Osteoblast (primary cell): ENCODE data around the gene MAP3K21. TPM values are rescaled to one million over a fixed set of nuclear protein-coding genes. Genes with fewer than 3 reads are reported as not detected.

ENCODE experiments used
- DNase-seq: peaks from one replicate; pipeline ENCODE4 v3.0.0; 2011; ENCODE audit warnings: low spot score, mixed read lengths; ENCODE audit not compliant: insufficient read length; ENCODE audit errors: missing footprints
- H2AFZ ChIP-seq: 2 replicates; pipeline ENCODE4 v1.6.0; 2011; ENCODE audit warnings: mild to moderate bottlenecking, low read length
- H3K27ac ChIP-seq: 2 replicates; pipeline ENCODE4 v1.5.1; 2011; ENCODE audit warnings: mild to moderate bottlenecking, low read depth, low read length, moderate library complexity
- H3K27me3 ChIP-seq: 2 replicates; pipeline ENCODE4 v1.6.0; 2012; ENCODE audit warnings: mild to moderate bottlenecking, control low read depth, inconsistent platforms, low read length, moderate library complexity; ENCODE audit not compliant: insufficient read depth
- H3K36me3 ChIP-seq: 2 replicates; pipeline ENCODE4 v1.5.1; 2011; ENCODE audit warnings: mild to moderate bottlenecking, low read length, control low read depth, moderate library complexity; ENCODE audit not compliant: insufficient read depth
- H3K4me1 ChIP-seq: 2 replicates; pipeline ENCODE4 v1.5.1; 2011; ENCODE audit warnings: mild to moderate bottlenecking, low read length, control low read depth, moderate library complexity; ENCODE audit not compliant: insufficient read depth
- H3K4me2 ChIP-seq: 2 replicates; pipeline ENCODE4 v1.6.0; 2011; ENCODE audit warnings: mild to moderate bottlenecking, low read length; ENCODE audit not compliant: insufficient read depth
- H3K4me3 ChIP-seq: fragments of 200-600 bp; sonication (generic); 3 replicates; pipeline ENCODE4 v1.5.1; 2012; ENCODE audit warnings: mild to moderate bottlenecking, low read length, inconsistent platforms; ENCODE audit not compliant: insufficient read depth
- H3K79me2 ChIP-seq: 2 replicates; pipeline ENCODE4 v1.6.0; 2012; ENCODE audit warnings: mild to moderate bottlenecking, low read length, control low read depth, inconsistent platforms; ENCODE audit not compliant: insufficient read depth
- H3K9me3 ChIP-seq: 2 replicates; pipeline ENCODE4 v1.5.1; 2011; ENCODE audit warnings: low read depth, low read length, control low read depth
- H4K20me1 ChIP-seq: 2 replicates; pipeline ENCODE4 v1.6.0; 2012; ENCODE audit warnings: mild to moderate bottlenecking, low read length, control low read depth; ENCODE audit not compliant: insufficient read depth
- total RNA-seq: library from RNA; depleted of rRNA; stranded (reverse); fragments of >200 nt; gene quantifications from 2 replicates; pipeline ENCODE4 v1.2.3, GENCODE V29; 2012
- TF ChIP-seq, protein P1 (sequence below): IDR thresholded peaks from 2 replicates; pipeline ENCODE4 v1.5.1; 2011; ENCODE audit warnings: mild to moderate bottlenecking, low read depth, low read length, moderate library complexity; ENCODE audit errors: extremely low read depth

The MAP3K21 gene
- total RNA-seq, 1 donor: under 0.01 TPM

DNA sequence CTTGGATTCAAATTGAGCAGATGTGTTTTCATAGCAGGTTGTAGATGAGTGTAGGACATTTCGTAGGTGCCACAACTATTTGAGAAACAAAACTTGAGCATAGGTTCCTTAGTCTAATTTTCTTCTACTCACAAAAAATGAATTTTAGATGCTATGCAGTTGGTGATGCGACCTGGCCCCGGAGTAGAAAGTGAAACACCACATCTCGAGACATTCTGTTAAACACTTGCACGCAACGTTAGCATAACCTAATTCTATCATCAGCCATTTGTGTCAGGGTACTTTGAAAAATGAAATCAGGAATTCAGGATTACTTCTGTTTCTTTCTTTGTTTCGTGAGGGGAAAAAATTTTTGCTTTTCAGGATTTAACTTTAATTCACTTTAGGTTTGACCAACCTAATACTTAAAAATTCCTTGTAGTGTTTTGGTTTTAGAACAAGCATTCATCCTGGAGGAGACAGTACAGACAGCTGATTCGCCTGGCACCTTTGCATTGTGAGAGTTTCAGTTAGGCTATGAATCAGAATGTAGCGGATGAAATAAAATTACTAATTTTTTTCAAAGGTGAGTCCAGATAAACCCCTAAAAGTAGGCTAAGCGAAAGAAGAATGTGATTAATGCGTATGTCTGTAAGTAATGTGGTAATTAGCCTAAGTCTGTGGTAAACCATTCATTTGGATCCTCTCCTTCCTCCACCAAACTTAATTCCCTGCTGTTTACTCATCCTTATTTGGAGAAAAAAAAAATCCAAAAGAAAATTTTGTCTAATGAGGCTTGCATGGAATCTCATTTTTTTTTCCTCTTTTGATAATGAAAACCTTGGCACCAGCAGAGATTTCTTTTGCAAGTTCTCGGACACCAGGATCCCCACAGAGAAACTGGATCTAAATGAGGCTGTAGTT, 44.9 kb downstream of the MAP3K21 start:
- no peak overlapping the region for H3K27ac ChIP-seq
- TF ChIP-seq, protein P1, sequence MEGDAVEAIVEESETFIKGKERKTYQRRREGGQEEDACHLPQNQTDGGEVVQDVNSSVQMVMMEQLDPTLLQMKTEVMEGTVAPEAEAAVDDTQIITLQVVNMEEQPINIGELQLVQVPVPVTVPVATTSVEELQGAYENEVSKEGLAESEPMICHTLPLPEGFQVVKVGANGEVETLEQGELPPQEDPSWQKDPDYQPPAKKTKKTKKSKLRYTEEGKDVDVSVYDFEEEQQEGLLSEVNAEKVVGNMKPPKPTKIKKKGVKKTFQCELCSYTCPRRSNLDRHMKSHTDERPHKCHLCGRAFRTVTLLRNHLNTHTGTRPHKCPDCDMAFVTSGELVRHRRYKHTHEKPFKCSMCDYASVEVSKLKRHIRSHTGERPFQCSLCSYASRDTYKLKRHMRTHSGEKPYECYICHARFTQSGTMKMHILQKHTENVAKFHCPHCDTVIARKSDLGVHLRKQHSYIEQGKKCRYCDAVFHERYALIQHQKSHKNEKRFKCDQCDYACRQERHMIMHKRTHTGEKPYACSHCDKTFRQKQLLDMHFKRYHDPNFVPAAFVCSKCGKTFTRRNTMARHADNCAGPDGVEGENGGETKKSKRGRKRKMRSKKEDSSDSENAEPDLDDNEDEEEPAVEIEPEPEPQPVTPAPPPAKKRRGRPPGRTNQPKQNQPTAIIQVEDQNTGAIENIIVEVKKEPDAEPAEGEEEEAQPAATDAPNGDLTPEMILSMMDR: no peak
- H2AFZ ChIP-seq: no peak overlapping the region
- H3K9me3 ChIP-seq: no peaks in the 10 kb centered on the region
- H4K20me1 ChIP-seq: no peaks in the 10 kb centered on the region
- H3K4me2 ChIP-seq: no peak overlapping the region
- H3K79me2 ChIP-seq: no peaks in the 10 kb centered on the region
- H3K4me3 ChIP-seq: no peak overlapping the region
- DNase-seq: no peak
- no peaks in the 10 kb centered on the region for H3K36me3 ChIP-seq
- no peaks in the 10 kb centered on the region for H3K4me1 ChIP-seq
- no peaks in the 10 kb centered on the region for H3K27me3 ChIP-seq

DNA sequence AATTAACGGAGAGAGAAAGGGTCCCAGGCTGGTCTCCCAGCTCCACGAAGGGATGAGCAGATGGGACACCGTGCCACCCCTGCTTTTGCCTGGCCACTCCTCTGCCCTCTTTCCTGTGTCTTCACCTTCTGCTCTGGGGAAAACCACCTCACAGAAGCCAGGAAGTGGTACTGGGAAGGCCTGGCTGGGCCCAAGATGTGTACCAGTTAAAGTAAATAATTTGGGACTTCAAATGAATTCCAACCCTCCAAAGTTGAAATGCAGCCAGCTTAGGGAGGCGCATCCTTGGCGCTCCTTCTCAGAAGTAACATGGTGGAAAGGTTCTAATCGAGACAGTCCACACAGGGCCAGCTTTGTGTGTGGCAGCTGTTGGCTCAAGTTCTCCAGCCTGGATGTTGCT, 45.7 kb downstream of the MAP3K21 start:
- Histone ChIP-seq H3K9me3 (no peaks in the 10 kb centered on the region), H2AFZ (no peak overlapping the region), H4K20me1 (no peaks in the 10 kb centered on the region), H3K27ac (no peak overlapping the region), H3K79me2 (no peaks in the 10 kb centered on the region), H3K4me2 (no peak overlapping the region), H3K4me3 (no peak overlapping the region), H3K27me3 (no peaks in the 10 kb centered on the region), H3K4me1 (no peaks in the 10 kb centered on the region), H3K36me3 (no peaks in the 10 kb centered on the region)
- TF ChIP-seq, protein P1: no peak
- no peak for DNase-seq

DNA sequence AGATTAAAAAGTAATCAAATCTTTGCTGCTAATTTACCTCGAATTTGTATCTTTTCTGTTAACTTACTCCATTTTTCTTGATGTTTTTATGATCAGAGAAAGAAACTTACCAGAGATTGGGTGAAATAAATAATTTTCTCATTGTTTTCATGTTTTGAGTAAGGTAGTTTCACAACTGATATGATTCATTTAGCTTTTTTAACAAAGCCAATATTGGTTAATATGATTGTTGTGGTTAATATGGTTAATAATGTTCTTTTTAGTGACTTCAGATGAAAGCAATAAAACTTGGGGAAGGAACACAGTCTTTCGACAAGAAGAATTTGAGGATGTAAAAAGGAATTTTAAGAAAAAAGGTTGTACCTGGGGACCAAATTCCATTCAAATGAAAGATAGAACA, 48.1 kb downstream of the MAP3K21 start:
- Histone ChIP-seq H3K36me3 (no peaks in the 10 kb centered on the region), H3K4me1 (no peaks in the 10 kb centered on the region), H3K4me3 (no peak overlapping the region), H3K79me2 (no peaks in the 10 kb centered on the region), H3K27ac (no peak overlapping the region), H3K9me3 (no peaks in the 10 kb centered on the region), H3K27me3 (no peaks in the 10 kb centered on the region), H3K4me2 (no peak overlapping the region), H2AFZ (no peak overlapping the region), H4K20me1 (no peaks in the 10 kb centered on the region)
- peak; percentile 23 for DNase-seq
- TF ChIP-seq, protein P1: no peak

DNA sequence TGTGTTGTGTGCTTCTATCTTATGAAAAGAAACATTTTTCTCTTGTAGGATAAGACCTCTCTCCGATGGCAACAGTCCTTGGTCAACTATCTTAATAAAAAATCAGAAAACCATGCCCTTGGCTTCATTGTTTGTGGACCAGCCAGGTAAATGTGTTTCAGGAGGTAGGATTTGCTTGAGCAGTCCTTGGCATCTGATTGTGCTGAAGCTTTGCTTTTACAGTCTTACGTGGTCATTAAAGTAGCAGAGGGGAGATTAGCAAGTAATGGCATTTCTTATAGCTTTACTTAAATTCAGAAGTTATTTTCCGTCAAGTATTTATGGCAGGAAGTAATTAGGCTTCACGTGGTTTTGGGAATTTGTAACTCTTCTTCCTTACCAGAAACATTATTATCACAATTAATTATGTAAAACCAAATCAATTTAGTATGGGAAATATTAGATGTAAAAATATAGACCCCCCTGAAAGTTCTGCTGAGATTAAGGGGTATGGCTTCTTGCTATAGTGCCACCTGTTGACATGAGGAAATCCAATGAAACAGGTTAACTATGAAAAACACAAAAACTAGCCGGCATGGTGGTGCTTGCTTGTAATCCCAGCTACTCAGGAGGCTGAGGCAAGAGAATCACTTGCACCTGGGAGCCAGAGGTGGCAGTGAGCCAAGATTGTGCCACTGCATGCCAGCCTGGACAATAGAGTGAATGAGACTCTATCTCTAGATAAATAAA, 49.0 kb downstream of the MAP3K21 start:
- Histone ChIP-seq H4K20me1 (no peaks in the 10 kb centered on the region), H3K9me3 (no peaks in the 10 kb centered on the region), H3K27ac (no peak overlapping the region), H3K4me3 (no peak overlapping the region), H3K4me1 (no peaks in the 10 kb centered on the region), H3K36me3 (no peaks in the 10 kb centered on the region), H3K4me2 (no peak overlapping the region), H2AFZ (no peak overlapping the region), H3K27me3 (no peaks in the 10 kb centered on the region), H3K79me2 (no peaks in the 10 kb centered on the region)
- DNase-seq: no peak
- TF ChIP-seq, protein P1: no peak
